Measurements from ENCODE around the gene TERF2IP. TPM values are rescaled to one million over a fixed set of nuclear protein-coding genes. Genes with fewer than 3 reads are reported as not detected.

The TERF2IP gene
- total RNA-seq: 10 to 100 TPM; 48.2 to 77.2 (median 52.7) TPM

- TF ChIP-seq CTCF (IDR thresholded peaks at IDR 0.05): no peak
- ATAC-seq (ENCODE audit: low FRiP score) (peak; percentile 97), DNase-seq (ENCODE audit: low spot score) (peak; percentile 75)
Observed at GRCh38 chr16:75647492-75648264, at the start of gene TERF2IP, which contains the start of gene KARS1. TSS of gene TERF2IP (plus strand) at chr16:75647773. CDS start at chr16:75647883, 110 bp downstream. TSS of gene KARS1 (minus strand) at chr16:75647665. CDS start at chr16:75647639, 26 bp downstream.

GRCh38 chr16:75599452-75600277 lies 47.9 kb upstream of the TERF2IP start:
- TF ChIP-seq CTCF (IDR thresholded peaks at IDR 0.05): no peak
- ATAC-seq (ENCODE audit: low FRiP score) (no peak), DNase-seq (ENCODE audit: low spot score) (no peak)

GRCh38 chr16:75603241-75603640 lies 44.3 kb upstream of the TERF2IP start:
- TF ChIP-seq CTCF (IDR thresholded peaks at IDR 0.05): no peak
- DNase-seq (ENCODE audit: low spot score): no peak
- no peak for ATAC-seq (ENCODE audit: low FRiP score)

- DNase-seq (ENCODE audit: low spot score) (no peak), ATAC-seq (ENCODE audit: low FRiP score) (no peak)
- no peak for TF ChIP-seq CTCF (IDR thresholded peaks at IDR 0.05)
Observed at GRCh38 chr16:75606507-75606906, 41.1 kb upstream of the TERF2IP start.

- TF ChIP-seq CTCF (IDR thresholded peaks at IDR 0.05): no peak
- ATAC-seq (ENCODE audit: low FRiP score) (no peak), DNase-seq (ENCODE audit: low spot score) (no peak)
Observed at GRCh38 chr16:75614066-75614897, 33.3 kb upstream of the TERF2IP start.

- no peak for TF ChIP-seq CTCF (IDR thresholded peaks at IDR 0.05)
- DNase-seq (ENCODE audit: low spot score) (no peak), ATAC-seq (ENCODE audit: low FRiP score) (no peak)
Observed at GRCh38 chr16:75615619-75616018, 32.0 kb upstream of the TERF2IP start.

Data from omental fat pad (tissue), 4 donors.